K562 (cell line): ENCODE measurements around the gene IQCC. TPM values are rescaled to one million over a fixed set of nuclear protein-coding genes. Genes with fewer than 3 reads are reported as not detected.

Experiments used
- CHD1 ChIP-seq: fragments of 200-600 bp; sonication (generic); IDR thresholded peaks from one replicate; pipeline ENCODE4 v1.6.1; 2012; ENCODE audit warnings: mild to moderate bottlenecking, moderate library complexity, low read length, inconsistent platforms
- CHD2 ChIP-seq: IDR thresholded peaks from 2 replicates; pipeline ENCODE4 v1.6.1; 2011; ENCODE audit warnings: low read depth, low read length
- EHMT2 ChIP-seq: fragments of 450-650 bp; IDR thresholded peaks from 2 replicates; pipeline ENCODE4 v1.6.1; 2018; ENCODE audit warnings: antibody characterized with exemption
- ETV1 ChIP-seq: fragments of 450-650 bp; conservative IDR thresholded peaks from 2 replicates; pipeline ENCODE4 v1.6.1; 2016; ENCODE audit warnings: missing genetic modification characterization, control low read depth, low read depth, missing compliant biosample characterization
- FOXP1 ChIP-seq: sonication (generic); formaldehyde crosslinking; IDR thresholded peaks from 2 replicates; pipeline ENCODE4 v1.8.0; 2022; ENCODE audit warnings: mild to moderate bottlenecking, missing genetic modification reagents
- GATA2 ChIP-seq: sonication (generic); formaldehyde crosslinking; IDR thresholded peaks from 2 replicates; pipeline ENCODE4 v1.4.0; 2020; ENCODE audit warnings: mild to moderate bottlenecking, missing genetic modification reagents
- GATAD2B ChIP-seq: fragments of 450-650 bp; IDR thresholded peaks from 2 replicates; pipeline ENCODE4 v1.6.1; 2017; ENCODE audit warnings: mild to moderate bottlenecking, borderline replicate concordance
- HBP1 ChIP-seq: fragments of 450-650 bp; formaldehyde crosslinking; IDR thresholded peaks from 2 replicates; pipeline ENCODE4 v1.4.0; 2022; ENCODE audit warnings: missing genetic modification characterization
- ILK ChIP-seq: fragments of 450-650 bp; IDR thresholded peaks from 2 replicates; pipeline ENCODE4 v1.6.1; 2016; ENCODE audit warnings: missing genetic modification characterization, low read depth, mild to moderate bottlenecking, missing compliant biosample characterization, moderate library complexity, borderline replicate concordance
- LARP7 ChIP-seq: fragments of 450-650 bp; IDR thresholded peaks from 2 replicates; pipeline ENCODE4 v1.6.1; 2016
- LEF1 ChIP-seq: fragments of 450-650 bp; IDR thresholded peaks from 2 replicates; pipeline ENCODE4 v1.6.1; 2016; ENCODE audit warnings: mild to moderate bottlenecking
- MEIS2 ChIP-seq: fragments of 450-650 bp; IDR thresholded peaks from 2 replicates; pipeline ENCODE4 v1.6.1; 2014; ENCODE audit warnings: mild to moderate bottlenecking; ENCODE audit not compliant: partially characterized antibody
- MLX ChIP-seq, 2 experiments: fragments of 450-650 bp in 1 of 2; sonication (generic) in 1 of 2; formaldehyde crosslinking; conservative IDR thresholded peaks; 2 replicates each; pipeline versions ENCODE4 v1.4.0 to v1.8.1; 2020 to 2022; ENCODE audit warnings: mild to moderate bottlenecking in 1 of 2, missing genetic modification reagents in 1 of 2
- MYC ChIP-seq, 2 experiments: fragments of 250-450 bp in 1 of 2; sonication (Bioruptor Pico) in 1 of 2; IDR thresholded peaks; 2 replicates each; pipeline versions ENCODE4 v1.5.1 to v1.6.1; 2012 to 2021; ENCODE audit warnings: low read depth in 2 of 2, borderline replicate concordance in 1 of 2, improper control_type of control experiment in 1 of 2, low read length in 1 of 2, mild to moderate bottlenecking in 1 of 2, moderate library complexity in 1 of 2
- NCOR1 ChIP-seq: fragments of 450-650 bp; IDR thresholded peaks from 2 replicates; pipeline ENCODE4 v1.6.1; 2016; ENCODE audit warnings: mild to moderate bottlenecking, moderate library complexity
- NEUROD1 ChIP-seq: fragments of 150-350 bp; IDR thresholded peaks from 2 replicates; pipeline ENCODE4 v1.6.1; 2014; ENCODE audit warnings: borderline replicate concordance, low read length, low read depth; ENCODE audit not compliant: partially characterized antibody
- NFE2L1 ChIP-seq: fragments of 450-650 bp; IDR thresholded peaks from 2 replicates; pipeline ENCODE4 v1.6.1; 2016; ENCODE audit warnings: missing genetic modification characterization, low read depth, mild to moderate bottlenecking, missing compliant biosample characterization, moderate library complexity, borderline replicate concordance
- POLR2G ChIP-seq: fragments of 200-400 bp; formaldehyde crosslinking; IDR thresholded peaks from 2 replicates; pipeline ENCODE4 v1.6.1; 2017; ENCODE audit warnings: low read depth, mild to moderate bottlenecking, antibody characterized with exemption, low read length, moderate library complexity
- STAG1 ChIP-seq: sonication (generic); formaldehyde crosslinking; IDR thresholded peaks from 2 replicates; pipeline ENCODE4 v1.5.0; 2020; ENCODE audit warnings: missing genetic modification reagents, borderline replicate concordance
- USF1 ChIP-seq: sonication (generic); formaldehyde crosslinking; IDR thresholded peaks from 2 replicates; pipeline ENCODE4 v1.9.0; 2022; ENCODE audit warnings: mild to moderate bottlenecking, missing genetic modification reagents
- ZNF436 ChIP-seq: fragments of 250-450, 450-650 bp; sonication (Bioruptor Pico); formaldehyde crosslinking; IDR thresholded peaks from 2 replicates; pipeline ENCODE4 v1.7.0; 2020; ENCODE audit warnings: mild to moderate bottlenecking
- ZNF655 ChIP-seq: fragments of 250-450 bp; sonication (Bioruptor Pico); IDR thresholded peaks from 2 replicates; pipeline ENCODE4 v1.5.0; 2021
- ZNF764 ChIP-seq: fragments of 250-450 bp; sonication (Bioruptor Pico); IDR thresholded peaks from 2 replicates; pipeline ENCODE4 v1.4.0; 2020; ENCODE audit warnings: low read depth, mild to moderate bottlenecking, moderate library complexity
- ZNF766 ChIP-seq: fragments of 200-800 bp; sonication (Bioruptor generic); conservative IDR thresholded peaks from 2 replicates; pipeline ENCODE4 v1.6.1; 2016; ENCODE audit warnings: missing genetic modification characterization, missing compliant biosample characterization
- ZNF77 ChIP-seq: fragments of 250-450 bp; sonication (Bioruptor Pico); IDR thresholded peaks from 2 replicates; pipeline ENCODE4 v1.5.0; 2020
- polyA plus RNA-seq, 8 experiments: library from polyadenylated mRNA; depleted of rRNA in 4 of 8; stranded (reverse) in 5 of 8; unstranded in 3 of 8; fragments of >200 nt; fragmentation: Nextera tagmentation in 2 of 8; fragmentation: Illumina TruSeq in 1 of 8; extraction: Ambion mirVana in 2 of 8; extraction: Trizol in 1 of 8; gene quantifications; 2 replicates each; pipeline versions ENCODE4 v1.2.1 to v1.2.3, GENCODE V29; 2011 to 2014; ENCODE audit warnings: inconsistent platforms in 1 of 8, missing spikeins in 1 of 8
- total RNA-seq, 7 experiments: library from RNA; depleted of rRNA in 6 of 7; stranded (reverse); fragments of >200 nt in 6 of 7; fragmentation: Illumina TruSeq in 2 of 7; extraction: Trizol in 2 of 7; gene quantifications; 2 replicates each; pipeline versions ENCODE4 v1.2.1 to v1.2.3, GENCODE V29; 2011 to 2021; ENCODE audit warnings: low replicate concordance in 1 of 7

Gene IQCC
- total and polyA plus RNA-seq, 9 of the 15 experiments (the other 6 are each of a cell fraction or from before 2014, with no cell fraction given), result 8.1 to 16.5 (median 10.7) TPM

- TF ChIP-seq NFE2L1 (tag) (no peak), NCOR1 (no peak), USF1 (CRISPR knock-in tag) (peak; percentile 69), GATA2 (no peak), POLR2G (peak; percentile 99), ZNF766 (CRISPR knock-in tag) (peak; percentile 53; the same call in 1 of the 2 replicates), ETV1 (peak; percentile 87), FOXP1 (CRISPR knock-in tag) (peak; percentile 82), NEUROD1 (peak; percentile 77), LEF1 (no peak), GATAD2B (peak; percentile 100), ZNF764 (CRISPR knock-in tag) (no peak), ZNF77 (CRISPR knock-in tag) (no peak; the same call in 1 of the 2 replicates), LARP7 (no peak), CHD2 (peak; percentile 60), MEIS2 (peak; percentile 77), STAG1 (CRISPR knock-in tag) (no peak), MLX (CRISPR knock-in tag; conservative IDR thresholded peaks at IDR 0.05) (peak in 1 of 2 experiments; percentile 86; a peak in 2 of 4 replicates), ILK (no peak), EHMT2 (no peak), CHD1 (no peak), HBP1 (CRISPR knock-in tag) (0 out of 2 replicates have a peak, but pooled peaks have one; percentile 8), MYC (IDR thresholded peaks at IDR 0.05; ENCODE audit: low read depth, low read length) (peak; percentile 98; the same call in 1 of the 2 replicates), MYC (CRISPR knock-in tag; IDR thresholded peaks at IDR 0.05; ENCODE audit: borderline replicate concordance, low read depth) (peak; percentile 89), ZNF655 (CRISPR knock-in tag) (no peak), ZNF436 (CRISPR knock-in tag) (peak; percentile 49; the same call in 1 of the 2 replicates)
Measured at GRCh38 chr1:32179443-32180185, 25.9 kb upstream of the IQCC start, which contains the start of gene TXLNA (continued).
